GM23338 (cell line): Measurements from ENCODE around the gene SETBP1. TPM values are rescaled to one million over a fixed set of nuclear protein-coding genes. Genes with fewer than 3 reads are reported as not detected.

ENCODE experiments used
- ATAC-seq: fragments of 200-7000 bp; cut with Tn5 transposase; 3 replicates; pipeline ENCODE4 v1.9.1; 2020
- DNase-seq: peaks from one replicate; pipeline ENCODE4 v3.0.0-alpha.2; 2015; ENCODE audit warnings: low spot score
- H2AFZ ChIP-seq: fragments of 200-600 bp; sonication (generic); 2 replicates; pipeline ENCODE4 v1.8.0; 2016; ENCODE audit warnings: antibody characterized with exemption, mild to moderate bottlenecking, moderate library complexity
- H3F3A ChIP-seq: fragments of 200-600 bp; sonication (generic); replicated peaks from 2 replicates; pipeline ENCODE4 v1.8.0; 2017; ENCODE audit warnings: antibody characterized with exemption, mixed run types, low read depth
- H3K27ac ChIP-seq: fragments of 200-600 bp; sonication (generic); 2 replicates; pipeline ENCODE4 v1.6.1; 2016; ENCODE audit warnings: low read depth
- H3K27me3 ChIP-seq: fragments of 200-600 bp; sonication (generic); 2 replicates; pipeline ENCODE4 v1.8.0; 2016; ENCODE audit warnings: mild to moderate bottlenecking, mixed run types, moderate library complexity; ENCODE audit not compliant: insufficient read depth
- H3K36me3 ChIP-seq: fragments of 200-600 bp; sonication (generic); 2 replicates; pipeline ENCODE4 v1.8.0; 2016; ENCODE audit warnings: mild to moderate bottlenecking; ENCODE audit not compliant: insufficient read depth
- H3K4me1 ChIP-seq: fragments of 200-600 bp; sonication (generic); 2 replicates; pipeline ENCODE4 v1.8.0; 2016; ENCODE audit warnings: mild to moderate bottlenecking, moderate library complexity; ENCODE audit not compliant: insufficient read depth
- H3K4me2 ChIP-seq: fragments of 200-600 bp; sonication (generic); 2 replicates; pipeline ENCODE4 v1.7.1; 2017; ENCODE audit warnings: mixed run types
- H3K4me3 ChIP-seq: fragments of 200-600 bp; sonication (generic); 2 replicates; pipeline ENCODE4 v1.6.1; 2016; ENCODE audit warnings: mixed run types
- H3K79me2 ChIP-seq: fragments of 200-600 bp; sonication (generic); replicated peaks from 2 replicates; pipeline ENCODE4 v1.8.0; 2017; ENCODE audit warnings: mild to moderate bottlenecking; ENCODE audit not compliant: insufficient read depth
- H3K9me2 ChIP-seq: fragments of 200-600 bp; sonication (generic); 2 replicates; pipeline ENCODE4 v1.8.0; 2017; ENCODE audit not compliant: insufficient read depth
- H4K20me1 ChIP-seq: fragments of 200-600 bp; sonication (generic); replicated peaks from 2 replicates; pipeline ENCODE4 v1.8.0; 2017; ENCODE audit warnings: mild to moderate bottlenecking; ENCODE audit not compliant: insufficient read depth
- H3K27ac Mint-ChIP-seq: 2 replicates; pipeline ENCODE4 v1.8.0; 2020; ENCODE audit warnings: inconsistent platforms, mild to moderate bottlenecking, moderate library complexity, mixed read lengths
- H3K27me3 Mint-ChIP-seq: 3 replicates; pipeline ENCODE4 v1.8.0; 2022; ENCODE audit warnings: low read depth, mild to moderate bottlenecking, moderate library complexity, mixed read lengths, inconsistent platforms; ENCODE audit not compliant: insufficient read depth, poor library complexity
- H3K36me3 Mint-ChIP-seq: 3 replicates; pipeline ENCODE4 v1.8.0; 2021; ENCODE audit warnings: low read depth, mild to moderate bottlenecking, inconsistent platforms, moderate library complexity, mixed read lengths
- H3K4me1 Mint-ChIP-seq: 3 replicates; pipeline ENCODE4 v1.8.0; 2020; ENCODE audit warnings: mild to moderate bottlenecking, inconsistent platforms, mixed read lengths
- H3K4me3 Mint-ChIP-seq: 3 replicates; pipeline ENCODE4 v1.8.0; 2021; ENCODE audit warnings: moderate library complexity, mild to moderate bottlenecking, inconsistent platforms, mixed read lengths
- H3K9me3 Mint-ChIP-seq: 3 replicates; pipeline ENCODE4 v1.8.0; 2020; ENCODE audit warnings: moderate library complexity, mild to moderate bottlenecking, inconsistent platforms, mixed read lengths
- CREB1 ChIP-seq: fragments of 250-450 bp; sonication (Bioruptor Pico); IDR thresholded peaks from 2 replicates; pipeline ENCODE4 v1.5.0; 2020; ENCODE audit warnings: low read depth, mild to moderate bottlenecking, moderate library complexity
- EZH2 ChIP-seq: fragments of 200-600 bp; sonication (generic); IDR thresholded peaks from one replicate; pipeline ENCODE4 v1.8.0; 2017; ENCODE audit warnings: antibody characterized with exemption, mild to moderate bottlenecking, low read depth; ENCODE audit not compliant: unreplicated experiment
- EZH2phosphoT487 ChIP-seq: fragments of 200-600 bp; sonication (generic); IDR thresholded peaks from one replicate; pipeline ENCODE4 v1.8.1; 2018; ENCODE audit warnings: antibody characterized with exemption; ENCODE audit not compliant: unreplicated experiment
- JUNB ChIP-seq: IDR thresholded peaks from one replicate; pipeline ENCODE4 v1.6.1; 2016; ENCODE audit warnings: antibody characterized with exemption; ENCODE audit not compliant: unreplicated experiment
- NANOG ChIP-seq: IDR thresholded peaks from 2 replicates; pipeline ENCODE4 v1.6.1; 2016; ENCODE audit warnings: antibody characterized with exemption, borderline replicate concordance
- POLR2AphosphoS5 ChIP-seq: IDR thresholded peaks from 2 replicates; pipeline ENCODE4 v1.6.1; 2016; ENCODE audit warnings: antibody characterized with exemption, low read depth
- STAT1 ChIP-seq: IDR thresholded peaks from one replicate; pipeline ENCODE4 v1.6.1; 2016; ENCODE audit warnings: antibody characterized with exemption; ENCODE audit not compliant: unreplicated experiment
- ZNF331 ChIP-seq: fragments of 250-450 bp; sonication (Bioruptor Pico); IDR thresholded peaks from 2 replicates; pipeline ENCODE4 v1.5.0; 2020; ENCODE audit warnings: low read depth, mild to moderate bottlenecking, moderate library complexity
- polyA plus RNA-seq: library from polyadenylated mRNA; unstranded; fragments of >200 nt; fragmentation: Nextera tagmentation; extraction: Ambion mirVana; gene quantifications from 2 replicates; pipeline ENCODE4 v1.2.1, GENCODE V29; 2016
- total RNA-seq: library from RNA; depleted of rRNA; stranded (reverse); fragments of >200 nt; shearing (Covaris generic); gene quantifications from 2 replicates; pipeline ENCODE4 v1.2.3, GENCODE V29; 2014
- TF ChIP-seq, protein P1 (sequence below), 2 experiments: fragments of 200-600 bp in 1 of 2; sonication (generic) in 1 of 2; conservative IDR thresholded peaks; 2 replicates each; pipeline versions ENCODE4 v1.5.1 to v1.6.1; 2016 to 2017; ENCODE audit warnings: antibody characterized with exemption in 2 of 2, low read depth in 2 of 2, mild to moderate bottlenecking in 2 of 2, moderate library complexity in 1 of 2
- TF ChIP-seq, protein P2 (sequence below): IDR thresholded peaks from one replicate; pipeline ENCODE4 v1.6.1; 2018; ENCODE audit warnings: antibody characterized with exemption; ENCODE audit not compliant: unreplicated experiment
- TF ChIP-seq, protein P3 (sequence below): IDR thresholded peaks from 2 replicates; pipeline ENCODE4 v1.6.1; 2016; ENCODE audit warnings: antibody characterized with exemption

Gene SETBP1
- total and polyA plus RNA-seq, 2 experiments from 2014 or later = 1.6 to 5.5 TPM

GRCh38 chr18:45102863-45103262 is 422.2 kb downstream of the SETBP1 start:
- H3K27me3 Mint-ChIP-seq = peaks cover 1% of the 10 kb centered on the region
- peak overlapping the region; percentile 63; the same call in 1 of the 2 replicates for H2AFZ ChIP-seq
- no peak overlapping the region for H3K4me3 Mint-ChIP-seq
- H3K9me3 Mint-ChIP-seq = no peaks in the 10 kb centered on the region
- peaks cover 17% of the 10 kb centered on the region for H3K9me2 ChIP-seq
- H3K4me2 ChIP-seq = no peak overlapping the region
- H3K27me3 ChIP-seq = no peaks in the 10 kb centered on the region
- H3K27ac Mint-ChIP-seq = no peak overlapping the region
- H3K36me3 Mint-ChIP-seq = no peaks in the 10 kb centered on the region; the same call in 2 of the 3 replicates
- DNase-seq (peak; percentile 9), ATAC-seq (no peak; the same call in 2 of the 3 replicates)
- H3K79me2 ChIP-seq = no peaks in the 10 kb centered on the region
- H3F3A ChIP-seq = no peaks in the 10 kb centered on the region
- TF ChIP-seq JUNB (no peak), POLR2AphosphoS5 (no peak), STAT1 (no peak), CREB1 (CRISPR knock-in tag) (no peak), EZH2 (no peak), NANOG (no peak)
- TF ChIP-seq, protein P1, sequence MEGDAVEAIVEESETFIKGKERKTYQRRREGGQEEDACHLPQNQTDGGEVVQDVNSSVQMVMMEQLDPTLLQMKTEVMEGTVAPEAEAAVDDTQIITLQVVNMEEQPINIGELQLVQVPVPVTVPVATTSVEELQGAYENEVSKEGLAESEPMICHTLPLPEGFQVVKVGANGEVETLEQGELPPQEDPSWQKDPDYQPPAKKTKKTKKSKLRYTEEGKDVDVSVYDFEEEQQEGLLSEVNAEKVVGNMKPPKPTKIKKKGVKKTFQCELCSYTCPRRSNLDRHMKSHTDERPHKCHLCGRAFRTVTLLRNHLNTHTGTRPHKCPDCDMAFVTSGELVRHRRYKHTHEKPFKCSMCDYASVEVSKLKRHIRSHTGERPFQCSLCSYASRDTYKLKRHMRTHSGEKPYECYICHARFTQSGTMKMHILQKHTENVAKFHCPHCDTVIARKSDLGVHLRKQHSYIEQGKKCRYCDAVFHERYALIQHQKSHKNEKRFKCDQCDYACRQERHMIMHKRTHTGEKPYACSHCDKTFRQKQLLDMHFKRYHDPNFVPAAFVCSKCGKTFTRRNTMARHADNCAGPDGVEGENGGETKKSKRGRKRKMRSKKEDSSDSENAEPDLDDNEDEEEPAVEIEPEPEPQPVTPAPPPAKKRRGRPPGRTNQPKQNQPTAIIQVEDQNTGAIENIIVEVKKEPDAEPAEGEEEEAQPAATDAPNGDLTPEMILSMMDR (conservative IDR thresholded peaks at IDR 0.05; ENCODE audit: low read depth in 2 of 2) = no peak
- TF ChIP-seq, protein P2, sequence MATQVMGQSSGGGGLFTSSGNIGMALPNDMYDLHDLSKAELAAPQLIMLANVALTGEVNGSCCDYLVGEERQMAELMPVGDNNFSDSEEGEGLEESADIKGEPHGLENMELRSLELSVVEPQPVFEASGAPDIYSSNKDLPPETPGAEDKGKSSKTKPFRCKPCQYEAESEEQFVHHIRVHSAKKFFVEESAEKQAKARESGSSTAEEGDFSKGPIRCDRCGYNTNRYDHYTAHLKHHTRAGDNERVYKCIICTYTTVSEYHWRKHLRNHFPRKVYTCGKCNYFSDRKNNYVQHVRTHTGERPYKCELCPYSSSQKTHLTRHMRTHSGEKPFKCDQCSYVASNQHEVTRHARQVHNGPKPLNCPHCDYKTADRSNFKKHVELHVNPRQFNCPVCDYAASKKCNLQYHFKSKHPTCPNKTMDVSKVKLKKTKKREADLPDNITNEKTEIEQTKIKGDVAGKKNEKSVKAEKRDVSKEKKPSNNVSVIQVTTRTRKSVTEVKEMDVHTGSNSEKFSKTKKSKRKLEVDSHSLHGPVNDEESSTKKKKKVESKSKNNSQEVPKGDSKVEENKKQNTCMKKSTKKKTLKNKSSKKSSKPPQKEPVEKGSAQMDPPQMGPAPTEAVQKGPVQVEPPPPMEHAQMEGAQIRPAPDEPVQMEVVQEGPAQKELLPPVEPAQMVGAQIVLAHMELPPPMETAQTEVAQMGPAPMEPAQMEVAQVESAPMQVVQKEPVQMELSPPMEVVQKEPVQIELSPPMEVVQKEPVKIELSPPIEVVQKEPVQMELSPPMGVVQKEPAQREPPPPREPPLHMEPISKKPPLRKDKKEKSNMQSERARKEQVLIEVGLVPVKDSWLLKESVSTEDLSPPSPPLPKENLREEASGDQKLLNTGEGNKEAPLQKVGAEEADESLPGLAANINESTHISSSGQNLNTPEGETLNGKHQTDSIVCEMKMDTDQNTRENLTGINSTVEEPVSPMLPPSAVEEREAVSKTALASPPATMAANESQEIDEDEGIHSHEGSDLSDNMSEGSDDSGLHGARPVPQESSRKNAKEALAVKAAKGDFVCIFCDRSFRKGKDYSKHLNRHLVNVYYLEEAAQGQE = no peak
- no peaks in the 10 kb centered on the region for H3K4me1 ChIP-seq
- peaks cover 18% of the 10 kb centered on the region for H3K4me1 Mint-ChIP-seq
- H3K36me3 ChIP-seq = no peaks in the 10 kb centered on the region
- no peaks in the 10 kb centered on the region for H4K20me1 ChIP-seq
- no peak overlapping the region for H3K27ac ChIP-seq
- no peak overlapping the region for H3K4me3 ChIP-seq

DNA sequence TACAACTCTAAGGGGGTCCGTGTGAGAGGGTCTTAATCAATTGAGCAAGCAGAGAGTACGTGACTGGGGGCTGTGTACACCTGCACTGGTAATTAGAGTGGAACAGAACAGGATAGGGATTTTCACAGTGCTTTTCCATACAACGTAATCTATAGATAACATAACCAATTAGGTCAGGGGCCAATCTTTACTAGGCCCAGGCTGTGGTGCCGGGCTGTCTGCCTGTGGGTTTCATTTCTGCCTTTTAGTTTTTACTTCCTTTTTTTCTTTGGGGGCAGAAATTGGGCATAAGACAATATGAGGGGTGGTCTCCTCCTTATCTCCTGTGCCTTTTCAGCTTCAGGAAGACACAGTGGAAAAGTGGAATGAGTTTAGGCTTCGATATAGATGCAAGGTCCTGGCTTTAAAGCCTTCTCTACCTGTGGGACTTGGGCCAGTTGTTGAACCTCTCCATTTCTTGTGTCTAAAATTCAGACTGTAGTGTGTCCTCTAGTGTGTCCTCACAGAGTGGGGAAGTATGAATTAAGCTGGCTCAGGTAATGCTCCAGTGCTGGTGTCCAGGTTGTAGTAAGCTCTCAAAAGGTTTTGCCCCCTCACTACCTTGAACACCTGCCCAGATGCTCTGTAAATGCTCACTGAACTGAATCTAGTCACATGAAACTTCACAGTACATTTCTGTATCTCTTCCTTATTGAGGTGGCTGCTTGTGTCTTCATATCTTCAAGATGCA is 422.8 kb downstream of the SETBP1 start:
- no peaks in the 10 kb centered on the region for H3K27me3 ChIP-seq
- no peak overlapping the region for H3K4me2 ChIP-seq
- no peaks in the 10 kb centered on the region for H3K9me3 Mint-ChIP-seq
- no peaks in the 10 kb centered on the region for H3K79me2 ChIP-seq
- H3K27ac ChIP-seq = no peak overlapping the region
- peak overlapping the region; percentile 63; the same call in 1 of the 2 replicates for H2AFZ ChIP-seq
- peaks cover 1% of the 10 kb centered on the region for H3K27me3 Mint-ChIP-seq
- ATAC-seq (no peak), DNase-seq (no peak)
- H3K27ac Mint-ChIP-seq = no peak overlapping the region
- H3K36me3 ChIP-seq = no peaks in the 10 kb centered on the region
- no peaks in the 10 kb centered on the region for H4K20me1 ChIP-seq
- no peaks in the 10 kb centered on the region; the same call in 2 of the 3 replicates for H3K36me3 Mint-ChIP-seq
- peaks cover 15% of the 10 kb centered on the region for H3K9me2 ChIP-seq
- no peaks in the 10 kb centered on the region for H3F3A ChIP-seq
- H3K4me3 ChIP-seq = no peak overlapping the region
- H3K4me3 Mint-ChIP-seq = no peak overlapping the region
- H3K4me1 ChIP-seq = no peaks in the 10 kb centered on the region
- H3K4me1 Mint-ChIP-seq = peaks cover 18% of the 10 kb centered on the region
- TF ChIP-seq JUNB (no peak), EZH2phosphoT487 (no peak), ZNF331 (CRISPR knock-in tag) (no peak), CREB1 (CRISPR knock-in tag) (no peak)
- TF ChIP-seq, protein P2 = no peak
- TF ChIP-seq, protein P3, sequence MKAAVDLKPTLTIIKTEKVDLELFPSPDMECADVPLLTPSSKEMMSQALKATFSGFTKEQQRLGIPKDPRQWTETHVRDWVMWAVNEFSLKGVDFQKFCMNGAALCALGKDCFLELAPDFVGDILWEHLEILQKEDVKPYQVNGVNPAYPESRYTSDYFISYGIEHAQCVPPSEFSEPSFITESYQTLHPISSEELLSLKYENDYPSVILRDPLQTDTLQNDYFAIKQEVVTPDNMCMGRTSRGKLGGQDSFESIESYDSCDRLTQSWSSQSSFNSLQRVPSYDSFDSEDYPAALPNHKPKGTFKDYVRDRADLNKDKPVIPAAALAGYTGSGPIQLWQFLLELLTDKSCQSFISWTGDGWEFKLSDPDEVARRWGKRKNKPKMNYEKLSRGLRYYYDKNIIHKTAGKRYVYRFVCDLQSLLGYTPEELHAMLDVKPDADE = no peak
